GM08714 (cell line): ENCODE results near the gene SEMA4B.

Experiments
- H3K4me3 ChIP-seq: fragments of 200-500 bp; sonication (Bioruptor generic); 2 replicates; pipeline ENCODE4 v1.5.1; 2014; ENCODE audit warnings: mild to moderate bottlenecking, low read length, inconsistent platforms
- ZNF274 ChIP-seq: IDR thresholded peaks from 2 replicates; pipeline ENCODE4 v1.6.1; 2012; ENCODE audit warnings: mild to moderate bottlenecking, low read depth, low read length

Gene SEMA4B

DNA sequence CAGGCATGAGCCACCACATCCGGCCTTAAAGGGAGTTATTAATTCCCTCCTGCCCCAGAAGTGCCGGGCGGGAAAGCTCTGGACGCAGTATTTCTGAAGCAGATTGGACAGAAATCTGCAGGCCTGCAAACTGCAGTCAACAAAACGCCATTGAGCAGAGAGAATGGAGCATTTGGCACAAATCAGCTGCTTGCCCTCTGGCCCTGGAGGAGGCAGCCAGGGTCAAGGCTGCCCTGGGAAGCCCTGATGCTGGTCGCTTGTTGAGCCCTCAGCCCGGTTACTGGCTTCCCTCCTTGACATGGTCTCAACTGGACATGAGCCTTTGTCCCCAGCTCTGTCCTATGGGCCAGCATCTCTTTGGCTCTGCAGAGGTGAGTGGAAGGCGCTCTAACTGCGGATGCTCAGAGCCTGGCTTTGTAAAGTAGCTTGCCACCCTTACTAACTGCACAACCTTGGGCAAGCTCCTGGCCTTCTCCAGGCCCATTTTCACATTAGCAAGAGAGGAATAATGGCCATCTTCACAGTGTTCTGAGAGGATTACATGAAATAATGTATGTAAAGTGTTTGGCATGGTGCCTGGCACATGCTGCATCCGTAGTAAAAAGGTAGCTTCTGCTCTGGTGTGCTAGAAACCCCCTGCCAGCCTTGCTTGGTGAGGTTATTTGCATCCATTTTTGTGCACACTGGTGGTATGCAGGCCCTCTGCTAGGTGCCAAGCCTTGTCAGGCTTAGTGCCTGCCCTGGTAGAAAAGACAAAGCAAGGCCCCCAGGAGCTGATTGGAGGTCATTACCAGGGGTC, 4.1 kb downstream of the SEMA4B start:
- no peak for TF ChIP-seq ZNF274

DNA sequence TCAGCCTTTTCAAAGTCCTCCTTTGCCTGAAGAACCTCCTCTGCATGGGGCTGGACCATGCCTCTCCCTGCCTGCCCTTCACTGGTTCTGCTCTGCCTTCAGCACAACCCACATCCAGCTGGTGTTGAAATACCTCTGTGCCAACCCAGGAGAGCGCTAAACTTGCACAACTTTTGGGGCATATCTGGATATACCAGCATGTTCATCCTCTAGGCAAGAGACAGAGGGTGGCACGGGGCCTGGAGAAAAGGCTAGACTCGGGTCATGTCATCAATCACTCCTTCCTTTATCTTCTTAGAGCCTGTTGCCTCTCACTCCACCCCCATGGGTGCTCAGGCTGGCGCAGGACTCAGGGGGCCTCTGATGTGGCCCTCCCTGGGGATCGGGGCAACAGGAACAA, 4.8 kb downstream of the SEMA4B start:
- H3K4me3 ChIP-seq: no peak overlapping the region
- TF ChIP-seq ZNF274: no peak

More for the DNA sequence above, 4.1 kb downstream of the SEMA4B start:
- no peak overlapping the region for H3K4me3 ChIP-seq

GRCh38 chr15:90207252-90207651, 6.1 kb downstream of the SEMA4B start:
- no peak overlapping the region for H3K4me3 ChIP-seq

GRCh38 chr15:90208356-90208755, 7.2 kb downstream of the SEMA4B start:
- TF ChIP-seq ZNF274: no peak
- H3K4me3 ChIP-seq: no peak overlapping the region

More at GRCh38 chr15:90207252-90207651, 6.1 kb downstream of the SEMA4B start:
- no peak for TF ChIP-seq ZNF274

GRCh38 chr15:90209591-90209990, 8.5 kb downstream of the SEMA4B start:
- no peak for TF ChIP-seq ZNF274
- H3K4me3 ChIP-seq: no peak overlapping the region

DNA sequence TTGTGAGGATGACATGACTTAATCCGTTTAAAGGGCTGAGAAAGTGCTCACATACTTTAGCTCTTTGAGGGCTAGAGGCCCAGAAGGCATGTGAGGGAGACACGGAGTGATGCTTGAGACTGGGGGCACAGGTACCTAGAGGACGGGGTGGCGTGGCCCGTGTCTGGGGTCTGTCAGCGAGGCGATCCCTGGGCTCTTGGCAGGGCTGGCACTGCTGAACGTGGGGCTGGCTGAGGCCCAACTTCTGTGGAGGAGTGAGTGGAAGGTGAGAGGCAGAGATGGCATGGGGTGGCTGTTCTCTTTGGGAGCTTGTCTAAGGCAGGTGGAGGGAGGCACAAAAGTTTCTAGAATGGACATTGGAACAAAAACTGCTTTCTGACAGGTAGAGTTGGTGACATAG, 9.5 kb downstream of the SEMA4B start:
- H3K4me3 ChIP-seq: no peak overlapping the region

DNA sequence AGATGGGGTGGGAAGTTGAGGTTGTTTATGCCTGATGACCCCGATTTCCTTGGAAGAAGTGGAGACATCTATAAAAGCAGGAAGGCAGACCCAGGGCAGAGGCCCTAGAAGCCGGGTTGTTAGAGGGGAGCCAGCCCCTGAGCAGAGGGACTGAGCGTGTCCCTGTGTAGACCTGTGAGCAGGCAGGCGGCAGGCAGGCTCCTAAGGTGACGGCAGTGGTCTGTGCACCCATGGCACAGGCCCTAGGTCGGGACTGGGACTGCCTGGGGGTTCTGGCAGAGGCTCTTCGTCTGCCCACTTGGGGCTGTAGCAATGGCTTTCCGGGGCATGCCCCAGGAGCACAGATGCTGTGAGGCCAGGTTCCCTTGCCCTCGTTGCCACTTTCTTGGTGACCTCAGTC, 9.9 kb downstream of the SEMA4B start:
- TF ChIP-seq ZNF274: no peak
- H3K4me3 ChIP-seq: no peak overlapping the region

More for the DNA sequence above, 9.5 kb downstream of the SEMA4B start:
- no peak for TF ChIP-seq ZNF274

GRCh38 chr15:90211440-90212143, 10.5 kb downstream of the SEMA4B start:
- no peak for TF ChIP-seq ZNF274
- no peak overlapping the region for H3K4me3 ChIP-seq

DNA sequence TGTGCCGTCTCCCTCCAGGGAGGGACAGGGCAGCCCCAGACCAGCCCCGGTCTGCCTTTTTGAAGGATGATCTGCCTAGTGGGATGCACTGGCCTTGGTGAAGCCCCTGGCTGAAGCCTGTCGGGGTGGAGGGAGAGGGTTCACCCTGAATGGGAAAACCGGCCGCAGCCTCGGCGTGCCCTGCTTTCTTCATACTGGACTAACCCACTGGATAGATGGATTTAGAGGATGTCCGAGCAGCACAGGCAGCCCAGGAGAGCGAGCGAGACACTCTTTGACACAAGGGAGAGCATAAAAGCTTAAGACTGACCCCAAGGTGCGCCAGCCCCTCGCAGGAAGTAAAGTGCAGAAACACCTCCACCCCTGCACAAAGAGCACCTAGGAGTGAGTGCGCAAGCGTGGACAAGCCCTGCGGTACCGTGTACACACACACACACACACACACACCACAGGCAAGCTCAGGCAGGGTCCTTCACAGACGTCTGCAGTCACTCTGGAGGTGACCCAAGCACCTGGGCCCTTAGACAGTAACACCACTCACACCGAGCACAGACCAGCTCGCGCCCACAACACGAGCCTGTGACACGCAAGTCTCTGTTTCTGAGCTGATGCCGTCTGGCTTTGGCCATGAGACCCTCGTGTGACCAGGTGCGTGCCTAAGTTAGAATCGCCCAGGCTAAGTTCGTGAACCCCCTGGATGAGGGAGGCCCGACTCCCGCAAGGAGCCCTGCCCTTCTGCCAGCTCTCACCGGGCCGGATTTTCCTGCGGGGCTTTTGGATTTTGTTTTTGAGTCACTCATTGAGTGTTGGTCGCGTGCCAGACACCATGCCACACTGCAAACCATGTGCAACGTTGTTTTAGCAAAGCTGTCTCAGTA, 11.3 kb downstream of the SEMA4B start:
- no peak for TF ChIP-seq ZNF274
- H3K4me3 ChIP-seq: no peak overlapping the region

GRCh38 chr15:90213122-90213817, 12.1 kb downstream of the SEMA4B start:
- no peak for TF ChIP-seq ZNF274
- H3K4me3 ChIP-seq: no peak overlapping the region

DNA sequence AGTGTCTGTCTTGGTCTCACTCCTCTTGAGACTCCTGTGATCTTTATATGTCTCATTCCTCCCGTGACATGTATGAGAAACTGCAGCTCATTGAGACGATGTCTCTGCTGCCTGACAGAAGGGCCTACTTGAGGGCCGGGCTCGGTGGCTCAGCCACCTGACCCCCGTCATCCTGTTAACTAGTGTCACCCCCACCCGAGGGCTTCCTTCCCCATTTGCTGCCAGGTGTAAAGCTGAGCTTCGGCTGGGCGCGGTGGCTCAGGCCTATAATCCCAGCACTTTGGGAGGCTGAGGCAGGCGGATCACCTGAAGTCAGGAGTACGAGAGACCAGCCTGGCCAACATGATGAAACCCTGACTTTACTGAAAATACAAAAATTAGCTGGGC, 12.7 kb downstream of the SEMA4B start:
- no peak overlapping the region for H3K4me3 ChIP-seq
- TF ChIP-seq ZNF274: no peak

- no peak overlapping the region for H3K4me3 ChIP-seq
- no peak for TF ChIP-seq ZNF274
Measured at GRCh38 chr15:90214553-90215196, 13.5 kb downstream of the SEMA4B start.

DNA sequence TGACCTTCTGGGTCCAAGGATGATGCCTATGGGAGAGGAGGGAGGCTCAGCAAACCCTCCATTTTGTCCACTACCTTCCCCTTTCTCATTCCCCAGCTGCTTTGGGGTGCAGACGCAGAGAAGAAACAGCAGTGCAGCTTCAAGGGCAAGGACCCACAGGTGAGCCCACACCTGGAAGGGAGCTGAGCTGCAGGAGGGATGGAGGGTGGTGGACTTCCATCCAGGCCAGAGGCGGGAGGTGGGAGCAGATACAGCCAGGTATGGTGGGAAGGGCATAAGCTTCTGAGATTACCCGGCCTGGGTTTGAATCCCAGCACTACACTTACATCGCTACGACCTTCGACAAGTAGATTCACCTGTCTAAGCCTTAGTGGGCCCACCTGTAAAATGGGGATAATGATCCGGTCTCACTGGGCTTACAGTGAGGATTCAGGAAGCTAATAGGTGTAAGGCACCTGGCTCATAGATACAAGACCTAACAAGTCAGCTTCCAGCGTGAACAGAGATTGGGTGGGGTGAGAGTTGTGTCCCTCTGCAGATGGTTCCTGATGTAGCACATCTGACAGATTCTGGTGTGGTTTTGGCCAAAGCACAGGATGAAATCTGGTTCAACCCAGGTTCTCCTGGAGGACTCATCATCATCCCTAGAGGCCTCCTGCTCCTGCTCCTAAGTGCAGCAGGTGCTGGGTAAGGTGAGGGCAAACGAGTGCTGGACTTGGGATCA, 16.7 kb downstream of the SEMA4B start:
- H3K4me3 ChIP-seq: no peak overlapping the region
- TF ChIP-seq ZNF274: no peak
